Measurements from ENCODE around the gene FSD1.

FSD1 gene

GRCh38 chr19:4304538-4305256 is at the start of gene FSD1:
Gene FSD1 (plus strand): TSS chr19:4304598. CDS start chr19:4304747, 149 bp downstream.
- Histone ChIP-seq H3K9ac (no peak within 1 kb of the TSS), H3K4me3 (peak within 1 kb of the TSS; percentile 66)

GRCh38 chr19:4256563-4256962 is 47.8 kb upstream of the FSD1 start:
- H3K27me3 ChIP-seq: no peaks in the 10 kb centered on the region
- peaks cover 16% of the 10 kb centered on the region for H3K4me1 ChIP-seq
- H3K4me3 ChIP-seq: no peak overlapping the region
- H3K4me2 ChIP-seq: no peak overlapping the region
- peaks cover 6% of the 10 kb centered on the region for H3K9me3 ChIP-seq
- H3K27ac ChIP-seq: no peak overlapping the region
- no peaks in the 10 kb centered on the region for H4K20me1 ChIP-seq
- H3K36me3 ChIP-seq: peaks cover 99% of the 10 kb centered on the region
- no peak for TF ChIP-seq Cebpa-rat (IDR thresholded peaks at IDR 0.05)
- no peak overlapping the region for H3K9ac ChIP-seq

More at GRCh38 chr19:4304538-4305256, at the start of gene FSD1:
- H3K27me3 ChIP-seq: no peaks in the 10 kb centered on the region
- H3K9me3 ChIP-seq: no peaks in the 10 kb centered on the region
- no peak within 1 kb of the TSS for H3K27ac ChIP-seq
- H3K36me3 ChIP-seq: peaks cover 33% of the 10 kb centered on the region
- TF ChIP-seq Cebpa-rat (IDR thresholded peaks at IDR 0.05): no peak
- H4K20me1 ChIP-seq: no peaks in the 10 kb centered on the region
- peak within 1 kb of the TSS; percentile 55 for H3K4me2 ChIP-seq
- peaks cover 42% of the 10 kb centered on the region for H3K4me1 ChIP-seq

DNA sequence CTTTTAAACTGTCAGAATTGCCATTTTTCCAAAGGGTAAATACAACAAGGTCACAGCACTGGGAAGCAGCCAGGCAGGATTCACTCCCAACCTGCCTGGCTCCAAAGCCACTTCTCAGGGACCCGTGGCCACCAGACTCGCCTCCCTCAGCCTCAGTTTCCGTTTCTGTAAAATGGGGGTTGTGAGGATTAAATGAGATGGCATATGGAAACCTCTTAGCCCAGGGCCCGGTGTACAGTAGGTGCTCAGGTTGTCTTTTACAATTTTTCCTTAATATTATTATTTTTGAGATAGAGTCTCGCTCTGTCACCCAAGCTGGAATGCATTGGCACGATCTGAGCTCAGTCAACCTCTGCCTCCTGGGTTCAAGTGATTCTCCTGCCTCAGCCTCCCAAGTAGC is 47.4 kb upstream of the FSD1 start:
- no peak overlapping the region for H3K9ac ChIP-seq
- no peaks in the 10 kb centered on the region for H3K27me3 ChIP-seq
- peaks cover 99% of the 10 kb centered on the region for H3K36me3 ChIP-seq
- no peak overlapping the region for H3K4me3 ChIP-seq
- peaks cover 16% of the 10 kb centered on the region for H3K4me1 ChIP-seq
- no peaks in the 10 kb centered on the region for H4K20me1 ChIP-seq
- H3K27ac ChIP-seq: no peak overlapping the region
- no peak for TF ChIP-seq Cebpa-rat (IDR thresholded peaks at IDR 0.05)
- H3K9me3 ChIP-seq: peaks cover 6% of the 10 kb centered on the region
- no peak overlapping the region for H3K4me2 ChIP-seq

DNA sequence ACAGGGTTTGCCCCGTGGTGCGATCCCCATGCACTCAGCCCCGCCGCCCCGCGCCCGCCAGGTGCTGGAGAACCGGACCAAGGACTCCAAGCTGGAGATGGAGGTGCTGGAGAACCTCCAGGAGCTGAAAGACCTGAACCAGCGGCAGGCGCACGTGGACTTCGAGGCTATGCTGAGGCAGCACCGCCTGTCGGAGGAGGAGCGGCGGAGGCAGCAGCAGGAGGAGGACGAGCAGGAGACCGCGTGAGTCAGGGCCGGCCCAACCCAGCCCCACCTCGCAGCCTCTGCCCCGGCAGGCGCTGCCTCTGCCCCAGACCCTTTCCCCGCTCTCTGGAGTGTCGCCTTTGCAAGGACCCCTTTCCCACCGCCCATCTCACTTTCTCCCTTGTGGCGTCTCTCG is 46.2 kb upstream of the FSD1 start:
- Histone ChIP-seq H3K27me3 (no peaks in the 10 kb centered on the region), H3K4me2 (no peak overlapping the region), H3K27ac (no peak overlapping the region), H3K4me3 (no peak overlapping the region), H3K36me3 (peaks cover 99% of the 10 kb centered on the region), H3K9ac (no peak overlapping the region), H4K20me1 (no peaks in the 10 kb centered on the region), H3K4me1 (peaks cover 18% of the 10 kb centered on the region), H3K9me3 (peaks cover 6% of the 10 kb centered on the region)
- TF ChIP-seq Cebpa-rat (IDR thresholded peaks at IDR 0.05): no peak

DNA sequence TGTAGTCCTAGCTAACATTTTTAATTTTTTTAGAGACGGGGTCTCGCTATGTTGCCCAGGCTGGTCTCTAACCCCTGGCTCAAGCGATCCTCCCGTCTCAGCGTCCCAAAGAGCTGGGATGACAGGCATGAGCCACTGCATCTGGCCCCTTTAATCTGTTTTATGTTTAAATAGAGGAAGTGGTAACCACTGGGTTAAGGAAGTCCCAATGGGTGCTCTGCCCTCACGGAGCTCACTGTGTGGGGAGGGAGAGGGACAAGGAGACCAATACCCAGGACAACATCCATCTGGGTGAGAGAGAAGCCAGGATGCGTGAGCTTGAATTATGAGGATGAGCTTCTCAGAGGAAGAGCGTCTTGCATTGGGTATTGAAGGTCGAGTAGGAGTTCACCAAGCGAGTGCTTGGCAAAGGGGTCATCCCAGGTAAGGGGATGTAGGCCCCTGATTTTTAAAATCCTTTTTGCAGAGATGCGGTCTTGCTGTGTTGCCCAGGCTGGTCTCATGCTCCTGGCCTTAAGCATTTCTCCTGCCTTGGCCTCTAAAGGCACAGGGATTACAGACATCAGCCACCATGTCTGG is 43.7 kb upstream of the FSD1 start:
- peaks cover 87% of the 10 kb centered on the region for H3K36me3 ChIP-seq
- no peak overlapping the region for H3K4me3 ChIP-seq
- peaks cover 6% of the 10 kb centered on the region for H3K9me3 ChIP-seq
- H3K4me1 ChIP-seq: peaks cover 38% of the 10 kb centered on the region
- no peak overlapping the region for H3K27ac ChIP-seq
- no peaks in the 10 kb centered on the region for H4K20me1 ChIP-seq
- no peak overlapping the region for H3K9ac ChIP-seq
- H3K4me2 ChIP-seq: peak overlapping the region; percentile 39
- H3K27me3 ChIP-seq: no peaks in the 10 kb centered on the region
- no peak for TF ChIP-seq Cebpa-rat (IDR thresholded peaks at IDR 0.05)

DNA sequence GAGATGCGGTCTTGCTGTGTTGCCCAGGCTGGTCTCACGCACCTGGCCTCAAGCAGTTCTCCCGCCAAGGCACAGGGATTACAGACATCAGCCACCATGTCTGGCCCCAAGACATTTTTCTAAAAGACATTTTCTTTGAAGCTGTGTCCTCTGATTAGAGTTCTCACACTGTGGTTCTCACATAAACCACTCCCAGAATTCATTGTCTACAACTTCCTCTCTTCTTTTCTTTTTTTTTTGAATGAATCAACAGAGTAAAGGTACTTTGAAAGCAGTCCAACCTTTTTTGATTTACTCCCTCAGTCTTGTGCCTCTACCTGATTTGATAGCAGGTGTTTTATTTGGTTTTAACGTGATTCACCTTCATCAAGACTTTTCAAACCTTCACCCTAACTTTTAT is 39.6 kb upstream of the FSD1 start:
- Histone ChIP-seq H3K27ac (no peak overlapping the region), H3K4me1 (peaks cover 54% of the 10 kb centered on the region), H3K36me3 (peaks cover 86% of the 10 kb centered on the region), H3K4me2 (peak overlapping the region; percentile 32), H4K20me1 (peaks cover 9% of the 10 kb centered on the region), H3K9ac (no peak overlapping the region), H3K4me3 (no peak overlapping the region), H3K27me3 (no peaks in the 10 kb centered on the region), H3K9me3 (no peaks in the 10 kb centered on the region)
- no peak for TF ChIP-seq Cebpa-rat (IDR thresholded peaks at IDR 0.05)

- no peaks in the 10 kb centered on the region for H3K9me3 ChIP-seq
- TF ChIP-seq Cebpa-rat (IDR thresholded peaks at IDR 0.05): no peak
- no peak overlapping the region for H3K4me3 ChIP-seq
- H3K36me3 ChIP-seq: peaks cover 86% of the 10 kb centered on the region
- H3K9ac ChIP-seq: no peak overlapping the region
- H4K20me1 ChIP-seq: peaks cover 9% of the 10 kb centered on the region
- H3K27ac ChIP-seq: no peak overlapping the region
- H3K4me2 ChIP-seq: peak overlapping the region; percentile 33
- H3K4me1 ChIP-seq: peaks cover 39% of the 10 kb centered on the region
- H3K27me3 ChIP-seq: no peaks in the 10 kb centered on the region
These were observed 38.0 kb upstream of the FSD1 start for GRCh38 chr19:4266253-4267000.

- Histone ChIP-seq H3K4me3 (no peak overlapping the region), H3K27me3 (no peaks in the 10 kb centered on the region), H3K9me3 (no peaks in the 10 kb centered on the region), H4K20me1 (peaks cover 9% of the 10 kb centered on the region), H3K9ac (no peak overlapping the region), H3K4me1 (peaks cover 39% of the 10 kb centered on the region), H3K4me2 (peak overlapping the region; percentile 33; the same call in 1 of the 2 replicates), H3K27ac (no peak overlapping the region), H3K36me3 (peaks cover 85% of the 10 kb centered on the region)
- TF ChIP-seq Cebpa-rat (IDR thresholded peaks at IDR 0.05): no peak
These were observed 37.1 kb upstream of the FSD1 start for GRCh38 chr19:4267101-4267900.

Measured in BLaER1 (cell line).